Right renal cortex interstitium (tissue), 3 donors: Measurements from ENCODE around the gene CLCN1. TPM values are rescaled to one million over a fixed set of nuclear protein-coding genes. Genes with fewer than 3 reads are reported as not detected.

Source experiments
- DNase-seq, 3 donors: peaks; one replicate each; pipeline ENCODE4 v3.0.0-alpha.2; 2013; ENCODE audit warnings: low read depth in 3 of 3, low spot score in 2 of 3
- polyA plus RNA-seq, 3 donors: library from polyadenylated mRNA; unstranded; fragments of 120-200 nt; gene quantifications; one replicate each; pipeline ENCODE4 v1.2.1, GENCODE V29; 2013; ENCODE audit not compliant: insufficient read length in 3 of 3

Gene CLCN1
- polyA plus RNA-seq, 3 donors = 0.08 to 0.10 TPM; not detected in 1

GRCh38 chr7:143394777-143395176, 78.9 kb downstream of the CLCN1 start:
- DNase-seq = no peak

- DNase-seq = no peak
Measured at GRCh38 chr7:143395187-143396149, 79.6 kb downstream of the CLCN1 start.

GRCh38 chr7:143396182-143396581, 80.3 kb downstream of the CLCN1 start:
- DNase-seq = no peak

- no peak for DNase-seq
Measured at GRCh38 chr7:143396625-143397556, 81.0 kb downstream of the CLCN1 start.

- no peak for DNase-seq
Measured at GRCh38 chr7:143397710-143398530, 82.0 kb downstream of the CLCN1 start.

GRCh38 chr7:143398616-143399015, 82.7 kb downstream of the CLCN1 start:
- no peak for DNase-seq

GRCh38 chr7:143399151-143399550, 83.2 kb downstream of the CLCN1 start:
- DNase-seq = no peak

- DNase-seq = no peak
Measured at GRCh38 chr7:143399642-143400041, 83.7 kb downstream of the CLCN1 start.

GRCh38 chr7:143401265-143401664, 85.4 kb downstream of the CLCN1 start:
- no peak for DNase-seq

Other genes starting within 250 kb of the CLCN1 start
- not detected for gene PIP, start 184.0 kb upstream of the CLCN1 start, polyA plus RNA-seq
- gene TAS2R39, start 132.7 kb upstream of the CLCN1 start, polyA plus RNA-seq = not detected
- not detected for gene TAS2R40, start 94.1 kb upstream of the CLCN1 start, polyA plus RNA-seq
- 100 to 1,000 TPM; 185 to 214 (median 196) TPM for gene GSTK1, start 52.7 kb upstream of the CLCN1 start, polyA plus RNA-seq
- 10 to 100 TPM; 51.9 to 70.4 (median 64.3) TPM for gene TMEM139, start 31.2 kb upstream of the CLCN1 start, polyA plus RNA-seq
- gene CASP2, start 27.8 kb upstream of the CLCN1 start, polyA plus RNA-seq = 10 to 100 TPM; 46.9 to 47.8 (median 47.4) TPM
- gene FAM131B, start 46.6 kb downstream of the CLCN1 start, polyA plus RNA-seq = 1 to 10 TPM; 1.5 to 2.6 (median 2.6) TPM
- gene ZYX, start 65.2 kb downstream of the CLCN1 start, polyA plus RNA-seq = 10 to 100 TPM; 57.8 to 66.2 (median 60.1) TPM
- 10 to 100 TPM; 15.7 to 19.1 (median 17.0) TPM for gene EPHA1, start 92.7 kb downstream of the CLCN1 start, polyA plus RNA-seq
- gene TAS2R60, start 127.3 kb downstream of the CLCN1 start, polyA plus RNA-seq = not detected
- not detected for gene TAS2R41, start 161.8 kb downstream of the CLCN1 start, polyA plus RNA-seq